Measurements from ENCODE around the gene KNCN.

Gene KNCN

DNA sequence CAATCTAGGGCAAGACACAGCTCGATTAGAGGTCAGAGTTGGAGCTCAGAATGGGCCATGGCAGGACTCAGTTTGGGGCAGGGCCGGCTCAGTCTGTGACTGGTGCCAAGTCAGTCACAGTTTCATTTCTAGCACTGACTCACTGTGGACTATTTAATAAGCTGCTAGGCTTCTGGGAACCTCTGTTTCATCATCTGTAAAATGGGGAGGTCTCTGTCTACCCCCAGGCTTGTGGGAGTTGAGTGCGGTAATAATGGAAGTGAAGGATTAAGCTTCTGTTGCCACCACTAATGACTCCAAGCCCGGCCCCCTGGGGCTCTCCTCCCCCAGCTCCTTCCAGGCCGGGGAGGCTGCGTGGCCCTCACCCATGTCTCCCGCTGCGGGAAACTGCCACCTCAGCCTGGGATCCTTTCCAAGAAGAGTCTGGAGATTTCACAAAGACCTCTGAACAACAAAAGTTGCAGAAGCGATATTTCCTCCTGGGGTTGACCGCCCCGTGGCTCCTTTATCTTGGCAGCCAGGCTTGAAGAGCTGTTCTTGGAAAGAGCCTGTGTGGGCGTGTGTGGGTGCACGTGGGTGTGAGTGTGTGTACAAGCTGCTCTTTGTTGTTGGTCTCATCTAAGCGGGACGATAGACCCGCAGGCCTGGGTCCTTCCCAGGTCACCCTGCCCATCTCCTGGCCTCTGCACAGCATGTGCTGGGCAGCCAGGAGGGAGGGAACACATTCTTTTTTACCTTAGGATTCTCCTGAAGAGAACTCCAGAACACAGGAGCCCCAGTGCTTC lies 29.1 kb downstream of the KNCN start:
- no peak for DNase-seq

DNA sequence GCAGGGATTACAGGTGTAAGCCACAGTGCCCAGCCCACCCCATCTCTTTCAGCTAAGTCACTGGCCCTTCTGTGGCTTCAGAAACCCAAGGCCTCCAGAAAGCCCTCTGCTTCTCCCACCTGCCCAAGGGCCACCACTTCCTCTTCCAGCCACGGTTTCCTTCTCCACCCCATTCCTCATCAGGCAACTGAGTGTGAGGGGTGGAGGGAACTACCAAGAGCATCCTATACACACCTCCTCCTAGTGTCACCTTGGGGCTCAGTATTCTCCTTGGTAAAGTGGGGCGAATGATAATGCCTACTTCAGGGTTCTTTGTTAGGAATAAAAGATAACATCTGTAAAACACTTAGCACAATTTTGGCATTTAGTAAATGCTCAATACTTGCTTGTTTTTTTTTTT lies 30.0 kb downstream of the KNCN start:
- no peak for DNase-seq

DNA sequence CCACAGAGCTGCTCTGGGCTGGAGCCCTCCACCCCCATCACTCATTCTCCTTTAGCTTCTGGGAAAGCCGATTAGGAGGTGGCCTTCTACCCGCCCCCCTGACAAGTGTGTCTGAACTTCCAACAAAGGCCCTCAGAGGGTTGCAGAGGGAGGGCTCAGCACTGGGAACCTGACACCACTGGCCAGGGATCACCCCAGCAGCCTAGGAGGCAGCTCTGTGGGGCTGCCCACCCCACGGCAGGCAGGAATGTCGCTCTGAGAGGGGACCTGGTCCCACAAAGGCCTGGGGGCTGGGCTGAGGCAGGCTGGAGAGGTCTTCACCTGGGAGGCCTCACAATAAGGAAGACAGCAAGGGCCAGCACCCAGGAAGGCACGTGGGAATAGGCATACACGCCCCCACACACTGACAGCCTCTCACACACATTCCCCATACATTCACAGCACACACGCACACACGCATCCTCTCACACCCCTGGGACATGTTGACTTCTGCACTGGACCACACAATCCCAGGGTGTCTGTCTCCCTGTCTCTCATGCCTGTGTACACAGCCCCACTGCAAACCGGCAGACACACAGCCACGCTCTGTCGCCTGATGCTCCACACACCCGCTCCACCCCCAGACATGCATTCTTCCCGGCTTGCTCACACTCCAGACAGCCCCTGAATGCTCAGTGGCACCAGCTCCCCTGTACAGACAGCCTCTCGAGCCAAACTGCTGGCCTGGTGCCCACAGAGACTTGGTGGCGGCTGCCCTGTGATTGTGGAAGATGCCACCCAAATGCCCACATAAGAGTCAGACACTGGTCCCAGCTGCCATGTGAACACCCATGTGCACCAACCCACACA lies 31.2 kb downstream of the KNCN start:
- DNase-seq: no peak

DNA sequence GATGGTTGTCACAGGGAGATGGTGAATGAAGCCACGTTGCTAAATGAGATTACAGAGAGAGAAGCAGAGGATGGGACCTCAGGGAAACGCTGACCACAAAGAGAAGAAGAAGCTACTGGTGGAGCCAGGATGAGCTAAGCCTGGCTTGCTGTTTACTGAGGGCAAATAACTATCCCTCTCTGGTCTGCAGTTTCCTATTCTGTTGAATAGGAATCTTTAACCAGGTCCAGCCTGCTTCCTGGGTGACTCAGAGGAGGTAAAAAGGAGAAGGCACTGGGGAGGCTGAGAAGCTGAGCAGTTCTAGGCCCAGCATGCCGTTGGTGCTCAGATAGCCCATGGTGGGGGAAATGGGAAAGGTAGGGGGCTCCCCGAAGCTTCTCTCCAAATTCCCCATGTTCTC lies 32.2 kb downstream of the KNCN start:
- DNase-seq: no peak

DNA sequence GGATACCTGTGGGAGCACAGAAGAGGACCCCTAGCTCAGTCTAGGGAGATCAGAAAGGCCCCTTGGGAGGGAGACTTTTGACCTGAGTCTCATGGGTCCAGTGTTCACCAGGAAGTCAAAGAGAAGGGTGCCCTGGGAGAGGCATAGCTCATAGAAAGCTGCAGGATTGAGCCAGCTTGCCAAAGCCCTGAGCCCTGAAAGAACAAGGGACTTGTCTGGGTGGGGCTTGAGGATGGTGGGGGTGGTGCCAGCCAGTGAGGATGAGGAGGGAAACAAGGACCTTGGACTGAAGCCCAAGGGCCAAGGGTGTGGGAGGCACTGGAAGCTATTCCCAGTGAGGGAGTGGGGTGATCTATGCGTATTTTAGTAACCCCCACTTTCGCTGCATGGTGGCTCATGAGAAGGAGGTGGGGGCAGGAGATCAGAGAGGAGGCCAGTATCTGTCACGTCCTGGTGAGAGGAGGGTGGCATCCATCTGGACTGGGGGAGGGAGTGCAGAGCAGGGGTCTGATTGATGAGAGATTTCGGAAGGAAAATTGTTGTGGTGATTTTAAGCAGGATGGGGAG lies 33.4 kb downstream of the KNCN start:
- no peak for DNase-seq

DNA sequence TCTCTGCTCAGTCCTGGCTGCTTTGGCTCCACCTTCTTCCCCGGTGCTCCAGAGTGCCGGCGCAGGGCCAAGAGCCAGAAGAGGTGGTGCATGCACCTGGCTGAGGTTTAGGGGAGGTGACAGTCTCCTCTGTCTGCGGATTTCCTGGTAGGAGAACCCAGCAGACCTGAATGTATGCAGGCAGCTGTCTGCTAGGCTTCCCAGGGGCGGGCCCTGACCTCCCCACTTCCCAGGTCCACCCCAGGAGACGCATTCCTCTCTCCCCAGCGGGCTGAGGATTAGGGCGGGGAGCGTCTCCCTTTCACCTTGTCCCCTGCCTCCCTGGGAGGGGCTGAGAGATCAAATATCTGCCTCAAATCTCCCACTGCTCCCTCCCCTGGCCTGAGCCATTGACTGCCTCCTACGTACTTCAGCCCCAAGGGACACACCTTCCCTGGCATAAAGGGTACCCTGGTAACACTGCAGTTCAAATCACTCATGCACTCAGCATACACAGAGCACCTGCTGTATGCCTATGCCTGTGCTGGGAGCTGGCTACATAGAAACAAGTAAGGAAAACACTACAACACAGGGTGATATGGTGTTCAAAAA lies 34.3 kb downstream of the KNCN start:
- no peak for DNase-seq

DNA sequence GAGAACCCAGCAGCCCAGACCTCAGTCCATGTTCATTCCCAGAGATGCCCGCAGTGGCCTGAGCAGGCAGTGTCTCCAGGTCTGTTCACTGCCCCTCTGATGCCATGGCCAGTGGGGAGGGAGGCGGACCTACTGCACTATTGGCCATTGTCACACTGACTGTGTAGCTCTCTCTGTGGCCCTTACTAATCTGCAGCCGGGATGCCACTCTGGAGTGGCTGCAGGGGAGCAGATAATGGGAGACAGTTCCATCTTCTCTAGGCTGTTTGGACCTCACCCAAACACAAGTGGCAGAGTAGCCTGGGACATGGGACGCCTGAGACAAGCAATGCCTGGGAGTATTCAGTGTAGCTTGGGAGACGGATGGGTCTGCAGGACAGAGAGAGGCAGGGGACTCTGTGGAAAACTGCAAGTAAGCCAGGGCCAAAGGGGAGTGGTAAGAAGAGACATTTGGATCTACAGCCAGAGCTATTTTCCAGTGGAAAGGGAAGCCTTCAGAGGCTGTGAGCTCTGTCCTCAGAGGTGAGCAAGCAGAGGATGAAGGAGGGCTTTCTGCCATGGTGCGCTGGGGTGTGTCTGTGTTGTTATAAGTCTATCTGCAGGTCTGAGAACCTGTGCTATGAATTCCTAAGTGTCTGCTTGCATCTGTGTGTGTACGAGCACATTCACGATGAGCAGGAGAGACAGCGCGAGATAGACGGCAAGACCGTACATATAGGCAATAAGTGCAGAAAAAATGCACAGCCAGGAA lies 35.1 kb downstream of the KNCN start:
- DNase-seq: no peak

DNA sequence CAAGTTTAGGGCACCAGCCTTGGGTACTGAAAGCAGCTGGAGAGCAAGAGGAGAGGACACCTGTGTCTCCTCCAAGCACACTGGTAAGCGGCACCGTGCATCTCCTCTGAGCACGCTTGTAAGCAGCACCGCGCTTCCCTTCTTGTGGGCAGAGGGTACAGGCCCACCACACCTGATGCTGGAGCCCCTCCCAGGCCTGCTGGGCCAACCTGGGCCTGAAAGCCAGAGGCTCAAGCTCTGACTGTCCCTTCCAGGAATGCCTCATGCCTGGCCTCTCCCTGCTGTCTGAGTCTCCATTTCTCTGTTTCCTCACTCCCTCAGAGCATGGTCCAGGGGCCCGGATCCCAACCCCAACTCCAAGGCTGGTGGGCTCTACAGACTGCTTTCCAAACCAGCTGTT lies 35.9 kb downstream of the KNCN start:
- DNase-seq: no peak

DNA sequence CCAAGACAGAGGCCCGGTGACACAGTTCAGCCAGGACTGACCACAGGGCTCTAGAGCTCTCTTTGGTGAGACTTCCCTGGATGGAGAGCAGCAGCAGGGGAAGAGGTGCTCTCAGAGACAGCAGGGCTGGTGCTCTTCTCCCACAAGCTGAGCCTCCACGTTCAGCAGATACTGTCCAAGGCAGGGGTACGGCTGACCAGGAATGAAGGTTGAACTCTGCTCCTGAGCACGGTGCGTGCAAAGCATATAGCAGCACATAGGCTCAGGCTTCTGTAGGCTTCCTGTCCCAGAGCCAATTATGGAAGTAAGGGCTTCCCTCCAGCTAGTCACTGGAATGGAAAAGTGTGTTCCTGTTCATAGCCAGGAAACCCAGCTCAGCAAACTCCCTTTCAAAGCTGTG lies 37.9 kb downstream of the KNCN start:
- DNase-seq: no peak

DNA sequence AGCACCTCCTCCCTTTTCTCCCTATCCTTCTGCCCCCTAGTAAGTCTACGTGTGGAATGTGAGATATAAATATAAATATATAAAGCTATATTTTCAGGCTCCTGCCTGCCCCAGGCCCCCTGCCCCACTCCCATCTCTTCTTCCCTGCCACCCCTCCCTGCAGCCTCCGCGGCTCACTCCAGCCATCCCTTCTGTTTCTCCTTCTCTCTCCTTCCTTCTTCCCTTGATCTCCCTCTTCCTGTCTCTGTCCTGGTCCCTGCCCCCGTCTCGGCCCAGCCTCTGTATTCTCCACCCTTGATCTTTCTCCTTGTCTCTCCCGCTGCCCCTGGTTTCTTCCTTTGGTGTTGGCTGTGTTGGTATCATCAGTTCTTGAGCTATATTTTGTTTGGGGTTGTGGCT lies 38.7 kb downstream of the KNCN start:
- no peak for DNase-seq

DNA sequence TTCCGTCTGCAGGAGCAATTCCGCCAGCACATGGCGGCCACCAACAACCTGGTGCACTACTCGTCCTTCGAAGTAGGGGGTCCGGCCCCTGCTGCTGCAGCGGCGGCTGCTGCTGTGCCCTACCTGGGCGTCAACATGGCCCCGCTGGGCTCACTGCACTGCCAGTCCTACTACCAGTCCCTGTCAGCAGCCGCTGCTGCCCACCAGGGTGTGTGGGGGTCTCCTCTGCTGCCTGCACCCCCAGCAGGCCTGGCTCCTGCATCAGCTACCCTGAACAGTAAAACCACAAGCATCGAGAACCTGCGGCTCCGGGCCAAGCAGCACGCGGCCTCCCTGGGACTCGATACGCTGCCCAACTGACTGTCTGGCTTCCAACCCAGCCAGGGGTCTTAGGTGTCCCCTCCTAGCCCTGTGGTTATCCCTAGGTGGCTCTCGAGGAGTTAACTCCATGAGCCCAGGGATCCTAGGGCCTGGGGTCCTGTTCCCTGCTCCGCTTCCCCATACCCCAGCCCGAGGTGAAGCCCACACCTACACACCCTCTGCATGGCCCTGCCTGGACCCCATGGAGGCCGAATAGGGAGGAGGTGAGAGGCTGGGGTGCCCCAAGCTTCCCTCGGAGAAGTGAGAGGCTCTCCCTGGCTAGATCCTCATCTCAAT lies 39.2 kb downstream of the KNCN start:
- no peak for DNase-seq

DNA sequence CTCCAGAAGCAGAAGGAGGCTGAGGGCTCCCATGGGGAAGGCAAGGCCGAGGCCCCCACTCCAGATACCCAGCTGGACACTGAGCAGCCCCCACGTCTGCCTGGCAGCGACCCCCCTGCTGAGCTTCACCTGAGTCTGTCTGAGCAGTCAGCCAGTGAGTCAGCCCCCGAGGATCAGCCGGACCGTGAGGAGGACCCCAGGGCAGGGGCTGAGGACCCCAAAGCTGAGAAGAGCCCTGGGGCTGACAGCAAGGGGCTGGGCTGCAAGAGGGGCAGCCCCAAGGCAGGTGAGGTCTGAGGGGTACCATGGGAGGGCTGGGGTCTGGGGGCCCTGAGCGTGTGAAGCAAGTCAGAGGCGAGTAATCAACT lies 40.5 kb downstream of the KNCN start:
- no peak for DNase-seq

DNA sequence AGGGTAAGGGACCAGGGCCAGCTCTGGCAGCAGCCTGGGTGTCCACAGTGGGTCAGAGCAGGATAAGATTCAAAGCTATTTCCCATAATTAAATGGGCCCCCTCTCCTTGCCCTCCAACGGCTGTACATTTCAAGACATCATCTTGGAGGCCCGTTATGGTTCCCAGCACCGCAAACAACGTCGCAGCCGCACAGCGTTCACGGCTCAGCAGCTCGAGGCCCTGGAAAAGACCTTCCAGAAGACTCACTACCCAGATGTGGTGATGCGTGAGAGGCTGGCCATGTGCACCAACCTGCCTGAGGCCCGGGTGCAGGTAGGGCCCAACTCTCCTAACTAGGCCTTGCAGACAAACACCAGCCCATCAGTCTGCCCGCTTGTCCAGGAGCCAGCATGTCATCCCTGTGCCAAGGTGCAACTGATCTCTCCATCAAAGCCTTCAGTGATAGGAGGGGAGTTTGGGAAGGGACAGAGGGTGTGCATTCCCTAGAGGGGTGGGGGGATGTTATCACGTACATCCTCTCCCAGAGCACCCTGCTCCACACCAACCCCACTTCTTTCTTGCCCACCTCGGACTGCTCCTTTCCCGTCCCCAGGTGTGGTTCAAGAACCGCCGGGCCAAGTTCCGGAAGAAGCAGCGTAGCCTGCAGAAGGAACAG lies 41.0 kb downstream of the KNCN start:
- DNase-seq: no peak

DNA sequence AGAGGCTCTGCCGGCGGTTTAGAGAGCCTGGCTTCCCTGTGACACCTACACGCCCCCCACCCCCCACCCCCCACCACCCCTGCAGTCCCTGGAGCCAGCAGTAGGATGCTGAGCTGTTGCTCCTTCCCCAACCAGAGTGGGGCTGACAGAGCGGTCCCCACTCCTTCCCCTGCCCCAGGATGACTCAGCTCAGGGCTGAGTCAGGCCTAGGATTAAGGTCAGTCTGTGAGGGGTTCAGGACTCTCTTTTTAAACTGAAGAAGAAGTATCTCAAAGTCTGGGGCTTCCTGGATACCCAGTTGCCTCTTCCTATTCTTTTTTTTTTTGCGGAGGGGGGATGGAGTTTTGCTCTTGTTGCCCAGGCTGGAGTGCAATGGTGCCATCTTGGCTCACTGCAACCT lies 42.7 kb downstream of the KNCN start:
- DNase-seq: no peak

DNA sequence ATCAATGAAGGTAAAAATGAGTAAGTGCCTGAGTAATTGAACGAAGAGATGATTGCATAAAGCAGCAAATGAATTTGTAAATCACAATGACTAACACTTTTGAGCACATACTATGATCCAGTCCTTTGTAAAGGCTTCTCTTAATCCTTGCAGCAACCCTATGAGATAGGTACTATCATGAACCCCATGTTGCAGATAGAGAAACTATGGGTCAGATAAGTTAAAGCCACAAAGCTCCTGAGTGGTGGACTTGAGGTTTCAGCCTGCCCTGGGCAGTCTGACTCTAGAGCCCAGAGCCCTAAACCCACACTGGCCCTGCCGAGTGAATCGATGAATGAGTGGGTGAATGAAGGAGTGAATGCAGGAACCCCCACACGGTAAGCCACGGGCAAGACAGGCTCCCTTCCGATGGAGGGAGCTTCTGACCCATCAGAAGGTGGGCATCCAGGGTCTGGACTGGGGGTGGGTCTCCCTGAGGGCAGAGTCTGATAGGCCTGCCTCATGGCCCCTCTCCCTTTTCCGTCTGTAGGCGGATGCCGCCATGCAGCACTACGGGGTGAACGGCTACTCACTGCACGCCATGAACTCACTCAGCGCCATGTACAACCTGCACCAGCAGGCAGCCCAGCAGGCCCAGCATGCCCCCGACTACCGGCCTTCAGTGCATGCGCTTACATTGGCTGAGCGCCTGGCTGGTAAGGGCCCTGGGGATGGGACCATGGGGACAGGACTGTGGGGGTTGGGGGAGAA lies 44.8 kb downstream of the KNCN start:
- no peak for DNase-seq

DNA sequence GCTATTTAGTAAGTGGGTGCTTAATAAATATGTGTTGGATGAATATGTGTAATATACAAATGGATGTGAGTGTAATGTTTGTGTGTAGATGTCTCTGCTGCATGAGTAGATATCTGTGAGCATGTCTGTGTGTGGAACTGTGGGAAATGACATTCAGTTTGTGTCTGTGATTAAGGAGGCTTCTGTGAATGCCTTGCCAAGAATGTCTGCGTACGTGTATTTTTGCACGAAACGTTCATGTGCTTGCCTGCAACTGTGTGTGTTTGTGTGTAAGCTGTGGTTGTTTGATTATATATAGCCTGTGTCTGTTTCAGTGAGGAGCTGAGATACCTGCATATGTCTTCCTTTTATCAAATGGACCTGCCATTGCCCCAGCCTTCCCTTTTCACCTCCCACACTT lies 48.0 kb downstream of the KNCN start:
- no peak for DNase-seq

DNA sequence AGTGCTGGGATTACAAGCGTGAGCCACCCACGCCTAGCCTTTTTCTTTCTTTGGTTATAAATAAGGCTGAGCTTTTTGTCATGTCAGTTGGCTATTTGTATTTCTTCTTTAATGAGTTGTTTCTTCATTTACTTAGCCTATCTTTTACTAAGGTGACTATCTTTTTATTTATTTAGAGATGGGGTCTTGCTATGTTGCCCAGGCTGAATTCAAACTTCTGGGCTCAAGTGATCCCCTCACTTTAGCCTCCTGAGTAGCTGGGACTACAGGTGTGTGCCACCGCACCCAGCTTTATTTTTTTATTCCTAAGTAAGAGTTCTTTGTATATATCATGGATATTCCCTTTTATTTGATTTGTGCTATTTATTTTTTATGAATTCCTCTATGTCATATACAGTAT lies 49.9 kb downstream of the KNCN start:
- DNase-seq: no peak

DNA sequence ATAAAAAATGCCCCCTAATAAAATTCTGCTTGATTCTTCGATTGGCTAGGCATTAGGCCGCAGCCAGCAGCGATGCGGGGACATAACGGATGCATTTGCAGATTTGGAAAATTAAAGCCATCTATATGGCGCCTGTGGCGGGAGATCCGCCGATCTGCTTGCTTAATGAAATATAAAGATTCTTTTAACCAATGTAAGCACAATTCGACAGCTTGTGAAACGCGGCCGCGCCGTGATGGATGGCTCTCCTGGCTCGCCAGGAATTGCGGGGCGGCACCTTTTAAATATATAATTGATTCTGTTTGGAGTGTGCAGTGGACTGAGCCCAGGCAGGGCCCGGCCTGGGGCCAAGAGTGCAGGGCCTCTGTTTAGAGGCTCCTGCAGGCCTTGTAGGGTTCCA lies 53.8 kb downstream of the KNCN start:
- DNase-seq: no peak

DNA sequence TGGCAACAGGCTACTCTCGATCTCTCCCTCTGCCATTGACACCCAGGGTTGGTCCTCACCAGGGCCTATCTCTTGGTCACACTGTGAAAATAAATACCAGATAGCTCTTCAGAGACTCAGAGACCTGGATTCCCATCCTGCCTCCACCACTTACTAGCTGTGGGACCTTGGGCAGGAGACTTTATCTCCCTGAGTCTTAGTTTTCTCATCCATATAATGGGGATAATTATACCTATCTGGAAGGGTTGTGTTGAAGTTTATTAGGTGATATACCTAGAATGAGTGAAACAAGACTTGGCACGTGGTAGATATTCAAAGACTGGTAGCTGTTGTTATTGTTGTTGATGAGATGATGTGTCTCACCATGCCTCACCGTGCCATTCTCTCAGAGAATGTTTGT lies 54.4 kb downstream of the KNCN start:
- DNase-seq: no peak

DNA sequence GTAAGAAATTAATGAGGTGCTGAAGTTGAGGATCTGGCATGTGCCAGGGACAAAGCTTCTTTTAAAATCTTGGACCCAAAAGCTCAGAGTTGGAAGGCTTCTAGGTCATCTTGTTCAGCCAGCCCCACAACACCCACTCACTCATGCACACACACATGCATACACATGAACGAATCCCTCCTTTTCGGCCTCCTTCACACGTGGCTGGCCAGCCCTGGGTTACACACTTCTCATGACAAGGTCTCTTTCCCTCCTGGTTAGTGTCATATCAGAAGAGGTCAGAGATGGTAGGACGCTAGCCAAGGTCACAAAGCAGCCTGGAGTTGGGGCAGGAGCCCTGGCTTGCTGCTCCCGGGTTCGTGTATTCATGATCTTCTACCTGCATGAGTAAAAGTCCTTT lies 54.9 kb downstream of the KNCN start:
- no peak for DNase-seq

DNA sequence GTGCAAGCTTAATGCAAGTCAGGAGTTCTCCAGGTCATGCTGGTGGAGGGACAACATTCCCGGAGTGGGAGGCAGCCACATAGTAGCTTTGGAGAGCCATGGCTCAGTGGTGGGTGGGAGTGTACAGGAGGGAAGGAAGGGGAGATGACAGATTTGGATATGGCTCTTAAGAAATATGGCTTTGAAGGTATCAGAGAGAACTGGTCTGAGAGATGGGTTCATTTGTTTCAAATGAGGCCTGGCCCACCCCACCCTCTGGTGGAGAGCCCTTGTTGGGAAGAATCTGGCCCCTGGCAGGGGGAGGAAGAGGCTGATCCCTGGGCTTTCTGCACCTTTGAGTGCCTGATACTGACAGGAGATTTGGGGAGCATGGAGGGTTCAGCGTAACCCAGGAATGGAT lies 55.7 kb downstream of the KNCN start:
- DNase-seq: no peak
